Effector CD8-positive, alpha-beta T cell (primary cell): ENCODE data around the gene SLX9.

ENCODE experiments used
- DNase-seq: peaks from one replicate; lab custom pipeline; 2025; lab: John Stamatoyannopoulos, UW

SLX9 gene

DNA sequence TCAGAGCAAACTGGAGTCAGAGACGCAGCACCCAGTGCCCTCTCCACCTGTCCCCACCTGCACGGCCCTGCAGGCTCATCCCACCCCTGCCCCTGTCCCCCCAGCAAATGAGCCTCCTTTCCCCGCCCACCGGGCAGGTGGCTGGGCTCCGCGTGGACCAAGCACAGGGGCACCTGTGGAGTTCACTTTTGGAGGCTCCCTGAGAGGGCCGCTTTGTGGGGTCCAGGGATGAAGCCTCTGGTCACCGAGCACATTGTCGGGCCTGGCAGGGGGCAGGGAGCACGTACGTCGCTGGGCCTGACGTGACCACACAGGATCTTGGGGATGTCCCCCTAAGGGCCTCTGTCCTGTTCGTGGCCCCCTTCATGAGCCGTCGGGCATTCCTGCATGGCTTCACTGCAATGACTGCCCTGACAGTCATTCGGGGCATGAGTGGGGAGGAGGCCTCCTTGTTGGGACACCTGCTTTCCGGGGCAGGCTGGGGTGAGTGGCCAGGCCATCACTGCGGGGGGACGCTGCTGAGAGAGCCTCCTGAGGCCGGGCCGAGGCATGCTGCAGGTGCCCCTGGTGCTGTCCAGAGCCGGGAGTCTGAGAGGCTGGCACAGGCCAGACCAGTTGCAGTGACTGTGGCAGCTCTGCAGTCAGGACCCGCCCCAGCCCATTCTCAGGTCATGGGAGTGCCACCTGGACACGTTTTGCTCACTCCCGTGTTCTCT is 19.7 kb downstream of the SLX9 start:
- DNase-seq = no peak

- no peak for DNase-seq
These were observed 20.6 kb downstream of the SLX9 start for GRCh38 chr21:44960141-44961092.

- DNase-seq = no peak
These were observed 22.7 kb downstream of the SLX9 start for GRCh38 chr21:44962403-44962966.

- no peak for DNase-seq
These were observed 24.6 kb downstream of the SLX9 start for GRCh38 chr21:44964381-44964780.

GRCh38 chr21:44965251-44966022 is 25.6 kb downstream of the SLX9 start:
- no peak for DNase-seq

DNA sequence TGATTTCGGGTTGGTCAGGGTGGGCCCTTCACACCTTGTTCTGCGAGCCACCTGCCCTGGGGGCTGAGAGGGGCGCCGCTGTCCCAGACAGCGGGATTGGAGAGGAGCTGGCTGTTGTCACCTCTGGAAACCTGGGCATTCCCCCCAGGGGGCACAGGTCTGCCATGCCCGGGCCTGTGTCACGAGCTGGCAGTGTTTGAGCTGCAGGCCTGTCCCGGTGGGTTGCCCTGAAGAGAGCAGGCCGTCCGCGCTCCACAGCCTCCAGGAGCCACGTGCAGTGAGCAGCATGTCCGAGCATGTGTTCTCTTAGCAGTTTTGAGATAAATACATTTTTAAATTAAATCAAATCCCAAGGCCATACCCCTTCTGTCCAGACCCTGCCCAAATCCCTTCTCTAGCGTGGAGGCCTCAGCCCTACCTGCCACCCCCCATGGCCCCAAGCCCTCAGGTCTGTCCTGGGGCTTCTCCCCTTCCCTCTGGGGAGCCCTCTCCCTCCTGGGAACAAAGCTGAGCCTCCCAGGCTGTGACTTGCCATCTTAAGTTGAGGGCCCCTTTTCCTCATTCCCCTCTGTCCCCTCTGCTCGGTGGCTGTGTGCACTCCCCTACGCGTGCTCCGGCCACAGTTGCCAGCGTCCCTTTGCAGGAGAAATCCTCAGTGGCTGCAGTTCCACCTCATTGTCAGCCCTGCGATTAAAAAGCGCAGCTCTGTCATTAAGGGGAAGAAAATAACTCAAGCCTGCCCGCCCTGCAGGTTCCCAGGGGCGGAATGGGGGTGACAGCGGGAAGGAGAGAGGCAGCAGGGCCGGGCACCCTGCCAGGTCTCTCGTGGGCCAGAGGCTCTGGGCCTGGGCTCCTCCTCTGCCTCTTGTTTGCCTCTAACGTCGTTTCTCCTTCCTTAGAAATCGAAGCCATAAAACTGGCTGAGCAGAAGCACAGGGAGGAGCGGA is 26.6 kb downstream of the SLX9 start:
- DNase-seq = no peak

DNA sequence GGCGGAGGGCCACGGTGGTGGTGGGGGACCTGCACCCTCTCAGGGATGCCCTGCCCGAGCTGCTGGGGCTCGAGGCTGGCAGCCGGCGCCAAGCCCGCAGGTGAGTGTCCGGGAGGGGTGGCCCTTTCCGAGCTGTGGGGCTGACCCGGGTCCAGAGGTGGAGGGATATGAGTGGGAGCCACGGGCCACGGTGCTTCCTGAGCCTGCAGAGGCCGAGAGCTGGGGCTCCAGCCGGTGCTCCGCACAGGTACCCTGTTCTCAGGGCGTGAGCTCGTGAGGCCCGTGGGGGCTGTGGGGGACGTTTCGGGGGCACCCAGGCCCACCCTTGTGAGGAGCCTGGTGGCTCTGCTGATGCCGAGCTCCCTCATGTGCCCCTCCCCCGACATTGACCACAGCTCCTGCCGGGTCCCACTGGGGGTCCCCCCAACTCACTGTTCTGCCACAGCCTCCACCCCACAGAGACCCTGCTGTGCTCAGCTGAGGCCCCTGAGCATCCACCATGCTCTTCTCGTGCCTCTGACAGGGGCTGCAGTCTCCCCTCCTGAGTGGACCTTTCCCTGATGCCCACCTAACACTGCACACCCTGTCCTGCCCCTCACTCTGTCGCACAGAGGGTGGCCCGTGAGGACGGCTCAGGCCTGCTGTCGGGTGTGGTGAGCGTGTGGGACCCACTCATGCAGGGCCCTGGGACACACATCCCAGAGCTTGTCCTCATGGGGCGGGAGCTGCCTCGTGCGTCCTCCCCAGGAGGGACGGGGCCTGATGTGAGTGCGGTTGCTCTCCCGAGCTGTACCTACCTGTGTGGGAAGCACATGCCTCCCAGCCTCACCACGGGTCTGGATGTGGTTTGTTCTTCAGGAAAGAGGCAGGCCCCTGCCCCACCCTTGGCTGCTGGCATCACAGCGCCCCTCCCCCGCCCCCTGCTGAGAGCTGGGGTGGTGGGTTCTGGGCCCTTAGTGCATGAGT is 27.5 kb downstream of the SLX9 start:
- DNase-seq = no peak

DNA sequence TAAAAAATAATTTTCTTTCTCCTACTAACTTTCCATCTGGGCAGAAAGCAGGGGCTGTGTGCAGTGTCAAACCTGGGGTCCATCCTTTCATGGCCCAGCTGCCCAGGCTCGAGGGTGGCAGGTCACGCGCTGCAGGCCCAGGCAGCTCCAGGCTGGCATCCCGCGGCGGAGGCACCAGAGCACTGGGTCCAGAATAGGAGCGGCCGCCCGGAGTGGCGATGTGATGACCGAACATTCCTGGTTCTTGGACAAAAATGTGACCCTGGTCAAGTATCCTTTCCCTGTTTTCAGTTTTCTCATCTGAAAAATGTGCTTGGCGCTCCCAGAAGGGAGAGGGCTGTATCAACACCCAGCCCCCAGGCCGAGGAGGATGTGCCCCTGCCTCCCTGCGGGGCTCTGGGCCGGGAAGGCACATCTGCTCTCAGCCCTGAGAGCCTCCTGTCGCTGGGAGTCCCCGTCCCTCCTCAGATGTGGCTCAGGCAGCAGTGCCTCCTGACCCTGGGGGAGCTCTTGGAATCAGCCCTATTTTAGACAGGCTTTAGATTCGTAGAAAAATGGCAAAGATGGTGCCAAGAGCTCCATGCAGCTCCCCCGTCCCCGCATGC is 29.3 kb downstream of the SLX9 start:
- DNase-seq = no peak

DNA sequence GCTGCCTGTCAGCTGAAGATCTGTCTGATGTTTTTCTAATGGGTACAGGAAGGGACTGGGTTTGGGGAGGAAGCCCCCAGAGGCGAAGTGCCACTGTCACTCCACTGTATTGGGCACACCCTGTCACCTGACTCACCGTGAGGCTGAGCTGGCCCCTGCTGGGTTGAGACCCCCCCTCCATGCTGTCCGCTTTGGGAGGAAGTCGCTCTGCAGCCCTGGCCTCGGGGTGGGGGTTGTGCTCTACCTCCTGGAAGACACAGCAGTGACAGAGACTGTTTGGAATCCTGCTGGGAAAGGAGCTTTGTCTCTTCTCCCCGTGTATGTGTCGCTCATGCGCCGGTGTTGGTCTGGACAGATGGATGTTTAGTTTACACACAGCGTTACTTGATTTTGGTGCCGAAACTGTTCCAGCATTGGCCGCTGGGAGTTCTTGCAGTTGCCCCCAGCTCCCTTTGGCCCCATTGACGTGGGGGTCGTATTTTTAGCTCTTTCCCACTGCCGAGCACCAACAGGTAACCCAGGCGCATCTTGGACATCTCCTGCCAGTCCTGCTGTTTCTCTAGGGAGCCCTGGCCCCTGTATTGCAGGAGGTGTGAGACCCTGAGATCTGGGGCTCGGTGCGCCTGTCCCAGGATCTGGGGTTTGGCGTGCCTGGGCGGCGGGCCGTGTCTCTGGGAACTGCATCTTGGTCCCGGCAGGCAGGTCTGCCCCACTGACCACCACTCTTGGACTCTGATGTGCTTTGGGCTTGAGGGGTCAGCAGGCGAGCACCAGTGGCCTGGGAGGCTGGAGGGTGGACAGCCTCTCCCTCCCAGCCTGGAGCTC is 30.3 kb downstream of the SLX9 start:
- no peak for DNase-seq

GRCh38 chr21:44970766-44971671 is 31.2 kb downstream of the SLX9 start:
- DNase-seq = no peak

DNA sequence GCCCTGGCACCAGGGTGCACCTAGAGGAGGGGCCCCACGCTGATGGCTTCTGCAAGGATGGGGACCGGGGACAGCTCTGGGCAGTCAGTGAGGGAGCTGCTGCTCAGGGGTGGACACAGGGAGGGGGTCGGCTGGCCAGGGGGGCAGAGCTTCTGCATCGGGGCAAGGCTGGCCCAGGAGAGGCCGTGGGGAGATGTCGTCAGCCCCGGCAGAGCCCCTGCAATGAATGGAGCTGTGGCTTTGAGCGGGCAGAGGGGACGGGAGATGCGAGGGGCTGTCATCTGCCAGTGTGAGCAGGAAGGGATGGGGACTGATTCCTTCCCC is 31.8 kb downstream of the SLX9 start:
- DNase-seq = no peak

GRCh38 chr21:44972301-44972814 is 32.5 kb downstream of the SLX9 start:
- DNase-seq = no peak

GRCh38 chr21:44972821-44973220 is 33.0 kb downstream of the SLX9 start:
- DNase-seq = no peak

- DNase-seq = no peak
These were observed 33.8 kb downstream of the SLX9 start for GRCh38 chr21:44973598-44973997.

DNA sequence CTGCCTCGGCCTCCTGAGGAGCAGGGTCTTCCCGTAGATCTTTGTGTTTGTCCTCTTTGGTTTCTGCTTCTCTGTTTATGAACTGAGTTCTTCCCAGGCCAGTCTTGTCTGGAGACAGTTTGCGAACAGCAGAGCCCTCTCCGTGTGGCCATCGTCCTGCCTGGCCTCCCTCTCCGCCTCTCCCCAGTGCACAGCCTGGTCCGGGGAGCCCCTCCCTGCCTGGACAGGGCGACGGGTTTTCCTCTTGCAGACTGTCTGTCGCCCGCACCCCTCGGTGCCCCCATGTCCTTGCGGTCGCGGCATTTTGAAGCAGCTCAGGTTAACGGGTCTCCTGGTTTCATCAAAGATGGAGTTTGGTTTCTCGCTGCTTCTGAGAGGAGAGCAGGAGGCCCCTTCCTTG is 34.8 kb downstream of the SLX9 start:
- DNase-seq = no peak

GRCh38 chr21:44975720-44976555 is 36.1 kb downstream of the SLX9 start:
- no peak for DNase-seq
